ENCODE results near the gene MED15. TPM values are rescaled to one million over a fixed set of nuclear protein-coding genes. Genes with fewer than 3 reads are reported as not detected.
A peak's percentile ranks its signal among the peaks of the same experiment; 100 is the strongest.

MED15 gene
- total RNA-seq, 3 donors from 2014 or later = 36.6 to 53.1 (median 52.3) TPM

- TF ChIP-seq POLR2A (IDR thresholded peaks at IDR 0.05) (no peak), CTCF (IDR thresholded peaks at IDR 0.05) (no peak), POLR2AphosphoS5 (IDR thresholded peaks at IDR 0.05) (no peak)
- intact Hi-C loops (cut with DNase I; ENCODE audit: low total_unique reads) = loop anchor here (10.0 kb wide), 1 partner anchor 63 kb away; no protein-coding TSS in a partner anchor
Observed at GRCh38 chr22:20511578-20512229, 4.3 kb downstream of the MED15 start.

GRCh38 chr22:20514658-20515406, 7.4 kb downstream of the MED15 start:
- H3K4me1 ChIP-seq = peaks cover 2 to 12% of the 10 kb centered on the region in 2 donors
- no peak for DNase-seq (ENCODE audit: low spot score in 2 of 2)
- H3K9me3 ChIP-seq = no peaks in the 10 kb centered on the region
- peak overlapping the region; percentile 1 to 48 for H3K27ac ChIP-seq
- H3K36me3 ChIP-seq = no peaks in the 10 kb centered on the region
- no peaks in the 10 kb centered on the region for H3K27me3 ChIP-seq
- TF ChIP-seq POLR2AphosphoS5 (IDR thresholded peaks at IDR 0.05) (no peak), POLR2A (IDR thresholded peaks at IDR 0.05) (no peak), CTCF (IDR thresholded peaks at IDR 0.05) (no peak)
- no peak overlapping the region for H3K4me3 ChIP-seq
- intact Hi-C loops (cut with DNase I; ENCODE audit: low total_unique reads) = loop anchor here (10.0 kb wide), 1 partner anchor 60 kb away; no protein-coding TSS in a partner anchor

More at GRCh38 chr22:20511578-20512229, 4.3 kb downstream of the MED15 start:
- no peaks in the 10 kb centered on the region for H3K9me3 ChIP-seq
- no peaks in the 10 kb centered on the region for H3K27me3 ChIP-seq
- no peak for DNase-seq (ENCODE audit: low spot score in 2 of 2)
- H3K36me3 ChIP-seq = no peaks in the 10 kb centered on the region
- H3K4me1 ChIP-seq = peaks cover 5 to 12% of the 10 kb centered on the region in 2 donors
- H3K4me3 ChIP-seq = no peak overlapping the region
- H3K27ac ChIP-seq = peak overlapping the region; percentile 48 to 98

GRCh38 chr22:20516399-20516798, 9.0 kb downstream of the MED15 start:
- H3K4me1 ChIP-seq = peaks cover 0 to 5% of the 10 kb centered on the region in 2 donors
- TF ChIP-seq POLR2AphosphoS5 (IDR thresholded peaks at IDR 0.05) (no peak), CTCF (IDR thresholded peaks at IDR 0.05) (no peak), POLR2A (IDR thresholded peaks at IDR 0.05) (no peak)
- H3K27ac ChIP-seq = no peak overlapping the region
- H3K27me3 ChIP-seq = no peaks in the 10 kb centered on the region
- no peak overlapping the region for H3K4me3 ChIP-seq
- DNase-seq (ENCODE audit: low spot score in 2 of 2) = no peak
- intact Hi-C loops (cut with DNase I; ENCODE audit: low total_unique reads) = loop anchor here (10.0 kb wide), 1 partner anchor 58 kb away; no protein-coding TSS in a partner anchor
- no peaks in the 10 kb centered on the region for H3K36me3 ChIP-seq
- no peaks in the 10 kb centered on the region for H3K9me3 ChIP-seq

GRCh38 chr22:20517422-20517821, 10.0 kb downstream of the MED15 start:
- H3K36me3 ChIP-seq = no peaks in the 10 kb centered on the region
- DNase-seq (ENCODE audit: low spot score in 2 of 2) = no peak
- TF ChIP-seq POLR2A (IDR thresholded peaks at IDR 0.05) (no peak), POLR2AphosphoS5 (IDR thresholded peaks at IDR 0.05) (no peak), CTCF (IDR thresholded peaks at IDR 0.05) (no peak)
- no peaks in the 10 kb centered on the region for H3K27me3 ChIP-seq
- intact Hi-C loops (cut with DNase I; ENCODE audit: low total_unique reads) = loop anchor here (10.0 kb wide), 1 partner anchor 57 kb away; no protein-coding TSS in a partner anchor
- H3K9me3 ChIP-seq = no peaks in the 10 kb centered on the region
- peaks cover 0 to 5% of the 10 kb centered on the region in 2 donors for H3K4me1 ChIP-seq
- H3K4me3 ChIP-seq = no peak overlapping the region
- no peak overlapping the region for H3K27ac ChIP-seq
